ENCODE measurements around the gene NTM.

GRCh38 chr11:131811383-131811782 is 441.0 kb downstream of the NTM start:
- no peak for TF ChIP-seq CTCF (IDR thresholded peaks at IDR 0.05)
- TF ChIP-seq POLR2A (IDR thresholded peaks at IDR 0.05) = no peak

All from esophagus squamous epithelium (tissue), 4 donors.